ENCODE measurements around the gene CPNE1.

- no peak for TF ChIP-seq POLR2A (IDR thresholded peaks at IDR 0.05; ENCODE audit: low read length)
- no peak for TF ChIP-seq GATA1 (IDR thresholded peaks at IDR 0.05; ENCODE audit: low read depth, low read length)
Measured at GRCh38 chr20:35695978-35696377, 31.3 kb upstream of the CPNE1 start.
